Activated CD4-positive, alpha-beta T cell treated with anti-CD3 and anti-CD28 coated beads, Interleukin-2, amount 50 U/mL, for 24 hours (primary cell): Measurements from ENCODE around the gene HUWE1.
"Not testable (repeated sequence)": the region's sequence is repeated elsewhere in the genome, so short reads cannot be mapped to it uniquely, and the experiment has no call there.

ENCODE experiments used
- DNase-seq, 2 donors: peaks; one replicate each; pipeline ENCODE4 v3.0.0-alpha.2; 2020; ENCODE audit warnings: low read depth in 1 of 2, low spot score in 1 of 2

Gene HUWE1

GRCh38 chrX:53526999-53527398, 159.5 kb downstream of the HUWE1 start:
- DNase-seq: no peak

- no peak for DNase-seq
Measured at GRCh38 chrX:53511322-53511721, 175.2 kb downstream of the HUWE1 start.

GRCh38 chrX:53504035-53504434, 182.5 kb downstream of the HUWE1 start:
- DNase-seq: not testable (repeated sequence)

GRCh38 chrX:53494436-53494835, 192.1 kb downstream of the HUWE1 start:
- DNase-seq: no peak

GRCh38 chrX:53486285-53486684, 200.2 kb downstream of the HUWE1 start:
- no peak for DNase-seq

- no peak for DNase-seq
Measured at GRCh38 chrX:53483838-53484405, 202.6 kb downstream of the HUWE1 start.

- no peak for DNase-seq
Measured at GRCh38 chrX:53483416-53483815, 203.1 kb downstream of the HUWE1 start.
